NCI-H510A (cell line): ENCODE results near the gene LCOR.
"Not testable (repeated sequence)": the region's sequence is repeated elsewhere in the genome, so short reads cannot be mapped to it uniquely, and the experiment has no call there.

Source experiments
- DNase-seq: peaks from one replicate; lab custom pipeline; 2025; lab: John Stamatoyannopoulos, UW

The LCOR gene

DNA sequence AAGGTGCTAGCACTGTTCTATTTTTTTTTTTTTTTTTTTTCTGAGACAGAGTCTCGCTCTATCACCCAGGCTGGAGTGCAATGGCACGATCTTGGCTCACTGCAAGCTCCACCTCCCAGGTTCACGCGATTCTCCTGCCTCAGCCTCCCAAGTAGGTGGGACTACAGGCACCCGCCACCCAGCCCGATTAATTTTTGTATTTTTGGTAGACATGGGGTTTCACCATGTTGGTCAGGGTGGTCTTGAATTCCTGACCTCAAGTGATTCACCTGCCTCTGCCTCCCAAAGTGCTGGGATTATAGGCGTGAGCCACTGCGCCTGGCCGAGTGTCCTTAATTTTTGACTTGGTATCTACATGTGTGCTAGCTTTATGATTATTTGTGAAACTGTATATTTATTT lies 201.7 kb downstream of the LCOR start:
- DNase-seq: not testable (repeated sequence)

DNA sequence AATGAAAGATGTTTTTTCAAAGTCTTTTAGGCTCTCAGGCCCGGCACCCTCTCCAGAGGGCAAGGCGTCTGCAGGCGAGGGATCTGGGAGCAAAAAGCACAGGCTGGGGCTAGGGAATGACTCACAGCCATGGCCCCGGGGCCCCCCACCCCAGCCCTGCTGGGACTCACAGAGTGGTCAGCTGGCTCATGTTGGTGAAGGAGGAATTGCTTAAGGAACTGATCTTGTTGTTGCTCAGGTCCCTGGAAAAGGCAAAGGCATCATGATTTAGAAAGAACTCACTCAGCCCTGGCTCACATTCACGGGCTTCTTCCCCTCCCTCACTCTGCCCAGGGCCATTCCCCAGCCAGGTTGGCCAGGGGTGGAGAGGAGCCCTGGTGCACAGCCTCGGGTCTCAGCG lies 202.2 kb downstream of the LCOR start:
- DNase-seq: no peak

DNA sequence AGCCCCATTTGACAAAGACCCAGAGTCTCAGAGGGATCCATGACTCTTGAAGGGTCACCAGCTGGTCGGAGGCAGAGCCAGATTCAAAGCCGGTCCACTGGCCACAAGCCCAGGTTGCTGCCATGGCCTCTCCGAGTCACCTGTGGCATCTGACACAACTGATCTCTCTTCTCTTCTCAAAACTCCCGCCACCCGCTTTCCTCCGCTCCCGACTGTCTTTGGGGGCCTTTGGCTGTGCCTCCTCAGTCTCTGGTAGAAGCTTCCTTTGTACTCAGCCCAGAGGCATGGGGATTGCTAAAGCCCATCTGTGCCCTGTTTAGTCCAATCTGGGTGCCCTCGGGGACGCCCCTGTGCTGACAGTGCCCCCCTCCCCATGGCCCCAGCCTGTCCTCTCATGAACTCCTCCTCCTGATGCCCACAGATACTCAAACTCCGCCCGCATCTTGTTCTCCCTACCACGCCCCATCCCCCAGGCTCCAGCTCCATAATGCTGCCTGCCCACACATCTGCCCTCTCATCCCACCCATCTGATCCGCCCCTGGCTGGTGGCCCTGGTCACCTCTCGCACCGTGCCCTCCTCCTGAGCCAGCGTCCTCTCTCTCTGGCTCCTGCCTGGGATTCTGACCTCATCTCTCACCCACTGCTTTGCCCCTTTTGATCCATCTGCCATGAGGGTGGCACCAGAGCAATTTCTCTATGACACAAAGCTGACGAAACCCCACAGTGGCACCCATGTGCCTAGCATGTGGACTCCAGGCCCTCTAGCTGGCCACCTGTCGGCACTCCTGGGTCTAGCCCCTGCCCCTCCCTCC lies 203.1 kb downstream of the LCOR start:
- DNase-seq: no peak

DNA sequence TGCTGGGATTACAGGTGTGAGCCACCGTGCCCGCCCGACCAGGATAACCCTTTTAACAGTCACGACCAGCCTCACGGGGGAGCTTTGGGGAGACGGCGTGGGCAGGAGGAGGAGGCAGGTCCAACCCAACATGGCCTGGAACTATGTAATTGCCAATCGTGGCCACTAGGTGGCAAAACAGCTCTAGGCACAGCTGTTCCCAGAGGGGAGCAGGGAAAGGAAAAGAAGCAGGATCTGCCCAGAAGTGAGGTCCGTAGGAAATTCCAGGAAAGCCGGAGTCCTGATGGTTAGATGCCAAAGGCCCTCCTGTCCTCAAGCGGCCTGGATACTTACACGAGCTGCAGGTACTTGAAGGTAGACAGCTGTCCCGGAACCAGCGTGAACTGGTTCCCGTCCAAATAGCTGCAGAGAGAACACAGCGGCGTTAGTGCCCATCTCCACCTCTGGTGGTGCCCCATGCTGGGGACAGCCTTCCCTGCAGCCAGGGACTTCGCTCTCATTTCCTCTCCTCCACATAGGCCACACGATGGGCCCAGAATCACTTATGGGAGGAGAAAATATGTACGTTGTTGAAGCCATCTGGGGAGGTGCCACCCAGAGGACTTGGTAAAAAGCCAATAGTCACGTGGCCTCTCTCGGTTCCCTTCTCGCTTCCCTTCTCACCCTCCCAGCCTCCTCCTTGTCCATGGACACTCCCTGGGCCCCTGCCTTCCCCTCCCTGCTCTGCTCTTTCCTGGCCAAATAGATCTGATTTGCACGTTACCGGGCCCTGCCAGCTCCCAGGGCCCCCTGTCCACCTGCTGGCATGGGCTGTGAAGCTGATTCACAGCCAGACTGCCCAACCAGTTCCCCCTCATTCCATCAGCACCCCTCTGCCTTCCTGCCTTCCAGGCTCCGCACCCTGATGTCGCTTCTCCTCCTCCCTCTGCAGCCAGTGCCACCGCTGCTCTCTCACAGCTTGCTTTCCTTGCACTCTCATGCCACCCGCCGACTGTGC lies 205.6 kb downstream of the LCOR start:
- peak; percentile 79 for DNase-seq

DNA sequence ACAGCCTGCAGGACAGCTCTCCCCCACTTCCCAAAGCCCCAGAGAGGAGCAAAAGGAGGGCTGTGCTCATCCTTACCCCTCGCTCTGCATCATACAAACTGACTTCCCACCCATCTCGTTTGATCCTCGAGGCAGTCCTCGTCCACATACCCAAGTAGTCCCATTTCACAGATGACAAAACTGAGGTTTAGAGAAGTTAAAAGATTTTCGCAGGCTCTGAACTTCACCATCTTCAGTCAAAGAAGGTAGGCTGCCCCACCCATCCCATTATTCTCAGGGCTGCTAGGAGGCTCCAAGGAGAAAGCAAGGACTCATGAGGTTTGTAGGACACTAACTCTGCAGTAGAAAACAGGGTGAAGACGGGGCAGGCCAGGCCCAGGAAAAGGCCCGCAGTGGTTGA lies 206.6 kb downstream of the LCOR start:
- no peak for DNase-seq

DNA sequence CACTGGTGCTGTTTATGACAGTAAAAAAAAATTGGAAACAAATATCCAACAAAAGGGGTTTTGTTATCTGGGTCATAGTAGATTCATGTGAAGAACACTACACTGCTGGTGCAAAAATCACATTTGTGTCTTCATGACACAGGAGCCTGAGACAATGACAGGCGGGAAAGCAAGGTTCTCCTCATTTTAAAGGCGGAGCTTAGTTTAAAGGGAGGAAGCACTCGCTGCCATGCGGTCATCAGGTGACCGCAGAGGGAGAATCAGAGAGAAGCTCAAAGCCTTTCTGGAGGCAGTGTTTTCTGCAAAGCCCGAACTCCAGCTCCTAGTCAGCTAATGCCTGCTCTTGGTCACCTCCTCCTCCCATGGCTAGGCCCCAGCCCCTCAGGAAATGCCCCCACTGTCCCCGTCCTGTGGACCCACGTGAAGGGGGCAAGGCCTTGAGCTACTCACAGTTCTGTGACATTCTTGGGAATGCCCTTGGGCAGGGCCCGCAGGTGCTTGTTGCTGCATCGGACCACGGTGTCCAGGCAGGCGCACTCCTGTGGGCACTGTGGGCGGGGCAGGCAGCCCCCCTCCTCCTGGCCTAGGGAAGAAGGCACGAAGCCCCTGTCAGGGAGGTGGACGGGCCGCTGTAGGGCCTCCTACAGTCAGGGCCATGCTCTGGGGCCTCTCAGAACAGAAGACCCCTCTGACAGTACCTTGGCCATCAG lies 207.6 kb downstream of the LCOR start:
- no peak for DNase-seq

DNA sequence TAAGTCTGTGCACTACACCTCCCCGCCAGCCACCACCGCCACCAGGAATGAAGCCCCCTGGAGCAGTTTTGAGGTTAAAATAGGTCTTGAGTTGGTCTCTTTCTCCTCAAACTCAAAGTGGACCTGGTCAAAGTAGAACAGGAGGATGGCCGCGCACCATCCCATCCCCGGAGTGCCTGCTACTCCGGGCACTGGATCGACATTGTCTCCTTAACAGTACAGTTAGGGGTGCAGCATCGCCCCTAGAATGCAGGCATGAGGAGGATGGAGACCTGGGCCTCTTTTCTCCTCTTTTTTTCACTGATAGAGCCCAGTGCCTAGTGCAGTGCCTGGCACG lies 208.1 kb downstream of the LCOR start:
- DNase-seq: no peak

DNA sequence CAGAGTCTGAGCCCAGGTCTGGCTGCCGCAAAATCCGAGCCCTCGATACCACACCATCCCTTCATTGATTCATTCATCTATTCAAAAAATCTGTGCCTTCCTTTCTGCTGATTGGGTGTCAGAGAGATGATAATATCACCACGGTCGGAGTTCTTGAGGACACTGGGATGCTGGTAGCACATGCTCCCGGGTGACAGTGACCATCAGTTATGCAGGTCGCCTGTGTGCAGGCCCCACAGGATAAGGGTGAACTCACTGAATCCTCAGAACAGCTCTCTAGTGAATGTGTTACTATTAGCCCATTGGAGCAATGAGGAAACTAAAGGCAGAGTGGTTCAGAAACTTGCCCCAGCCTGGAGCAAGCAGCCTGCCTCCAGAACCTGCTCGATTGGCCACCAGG lies 208.6 kb downstream of the LCOR start:
- DNase-seq: no peak

DNA sequence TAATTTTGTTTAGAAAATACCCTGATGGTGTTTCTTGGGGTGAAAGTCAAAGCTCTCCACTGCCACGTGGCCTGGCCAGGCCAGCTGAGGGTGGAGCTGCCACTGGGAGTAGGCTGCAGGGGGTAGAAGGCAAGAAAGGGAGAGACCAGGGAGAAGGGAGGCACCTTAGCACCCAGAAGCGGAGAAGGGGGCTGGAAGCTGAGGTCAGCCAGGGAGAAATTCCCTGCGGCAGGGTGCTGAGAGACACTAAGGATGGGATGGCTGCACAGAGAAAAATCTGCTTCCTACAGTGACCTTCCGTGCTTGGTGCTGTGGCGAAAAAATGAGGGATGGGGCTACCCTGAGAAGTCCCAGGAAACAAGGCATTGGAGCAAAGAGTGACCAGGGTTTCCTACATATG lies 210.0 kb downstream of the LCOR start:
- DNase-seq: no peak

DNA sequence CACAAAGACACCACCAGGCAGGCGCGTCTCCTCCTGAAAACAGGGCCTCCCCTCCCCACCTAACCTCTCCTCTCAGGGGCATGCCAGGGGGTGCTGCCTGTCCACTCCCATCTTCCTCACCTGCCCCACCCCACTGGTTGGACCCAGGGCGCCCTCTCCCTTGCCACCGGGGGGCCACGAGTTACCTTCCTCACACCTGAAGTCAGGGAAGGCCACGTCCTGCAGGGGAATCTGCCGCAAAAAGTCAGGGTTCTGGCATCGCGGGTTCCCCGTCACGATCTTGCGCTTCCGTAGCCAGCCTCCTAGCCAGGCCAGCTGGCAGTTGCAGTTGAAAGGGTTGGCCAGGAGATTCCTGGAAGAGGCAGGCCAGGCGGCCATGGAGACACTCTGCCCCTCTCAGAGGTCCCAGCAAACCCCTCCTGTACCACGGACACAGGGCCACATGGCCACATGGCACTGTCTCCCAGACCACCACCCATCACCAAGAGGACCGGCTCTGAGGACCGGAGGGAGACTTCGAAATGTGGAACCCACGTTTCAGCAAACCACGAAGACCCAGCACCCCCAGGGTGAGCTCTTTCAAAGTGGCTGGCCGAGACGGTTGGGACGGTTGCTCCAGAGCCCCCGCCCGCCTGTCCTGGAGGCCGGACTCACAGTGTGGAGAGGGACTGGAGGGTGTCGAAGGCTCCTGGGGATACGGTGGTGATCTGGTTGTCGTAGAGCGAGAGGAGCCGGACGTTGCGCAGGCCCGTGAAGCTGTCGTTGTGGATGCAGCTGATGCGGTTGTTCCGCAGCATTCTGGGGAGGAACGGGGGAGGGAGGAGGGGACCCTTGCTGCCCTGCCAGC lies 210.8 kb downstream of the LCOR start:
- no peak for DNase-seq

DNA sequence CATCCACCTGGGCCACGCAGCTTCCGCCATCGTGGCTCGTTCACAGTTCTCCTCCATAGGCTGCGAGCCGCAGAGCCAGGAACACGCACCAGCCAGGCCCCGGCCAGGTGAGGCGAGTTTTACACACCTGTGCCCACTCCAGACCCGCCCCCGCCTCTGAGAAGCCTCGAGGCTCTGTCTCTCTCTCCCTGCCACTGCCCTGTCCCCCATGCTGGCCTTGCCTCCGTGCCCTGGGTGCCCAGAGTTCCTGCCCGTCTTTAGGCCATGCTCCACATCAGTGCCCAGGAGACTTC lies 211.4 kb downstream of the LCOR start:
- DNase-seq: no peak
